Uterus (tissue), 4 donors: Measurements from ENCODE around the gene CST4. TPM values are rescaled to one million over a fixed set of nuclear protein-coding genes. Genes with fewer than 3 reads are reported as not detected.
"Not testable (repeated sequence)": the region's sequence is repeated elsewhere in the genome, so short reads cannot be mapped to it uniquely, and the experiment has no call there.

ENCODE experiments used
- DNase-seq, 2 donors: peaks; one replicate each; pipeline ENCODE4 v3.0.0-alpha.2; 2019 to 2020
- H3K27ac ChIP-seq, 2 donors: fragments of 200-600 bp; sonication (generic); 1 replicate in 1 of 2; 2 replicates in 1 of 2; pipeline ENCODE4 v1.5.1; 2016 to 2018
- H3K27me3 ChIP-seq, 2 donors: fragments of 200-600 bp; sonication (generic); one replicate each; pipeline ENCODE4 v1.5.1; 2018 to 2019; ENCODE audit warnings: control low read depth in 1 of 2
- H3K36me3 ChIP-seq, 2 donors: fragments of 200-600 bp; sonication (generic); one replicate each; pipeline ENCODE4 v1.5.1; 2019; ENCODE audit warnings: control low read depth in 1 of 2
- H3K4me1 ChIP-seq, 2 donors: fragments of 200-600 bp; sonication (generic); one replicate each; pipeline ENCODE4 v1.5.1; 2018 to 2019; ENCODE audit warnings: control low read depth in 1 of 2
- H3K4me3 ChIP-seq, 2 donors: fragments of 200-600 bp; sonication (generic); 1 replicate in 1 of 2; 2 replicates in 1 of 2; pipeline ENCODE4 v1.5.1; 2018 to 2019; ENCODE audit warnings: mild to moderate bottlenecking in 1 of 2
- H3K9me3 ChIP-seq, 2 donors: fragments of 200-600 bp; sonication (generic); one replicate each; pipeline ENCODE4 v1.5.1; 2019; ENCODE audit warnings: control low read depth in 1 of 2
- POLR2A ChIP-seq, 2 donors: fragments of 450-650 bp; IDR thresholded peaks; one replicate each; pipeline ENCODE4 v1.6.1; 2016; ENCODE audit warnings: antibody characterized with exemption in 2 of 2, mild to moderate bottlenecking in 1 of 2, moderate library complexity in 1 of 2
- intact Hi-C: fragments of 100-400 bp; cut with DNase I; formaldehyde crosslinking; loops from one replicate; pipeline ENCODE4 v1.15.1; 2023; ENCODE audit warnings: low total_unique reads
- total RNA-seq, 4 donors: library from RNA; depleted of rRNA in 3 of 4; stranded (reverse); fragments of >200 nt in 3 of 4; gene quantifications; one replicate each; pipeline versions ENCODE4 v1.1.0 to v1.2.4, GENCODE V29; 2014 to 2023
- TF ChIP-seq, protein P1 (sequence below), 4 experiments: fragments of 200-600 bp in 2 of 4; fragments of 450-650 bp in 2 of 4; sonication (generic) in 2 of 4; IDR thresholded peaks; one replicate each; pipeline ENCODE4 v1.5.1; 2016 to 2019; ENCODE audit warnings: antibody characterized with exemption in 4 of 4, mild to moderate bottlenecking in 2 of 4, moderate library complexity in 1 of 4
- donor health status: DM: yes; HTN: yes; CAD: no.

The CST4 gene
- total RNA-seq, 4 donors from 2014 or later, result not detected

DNA sequence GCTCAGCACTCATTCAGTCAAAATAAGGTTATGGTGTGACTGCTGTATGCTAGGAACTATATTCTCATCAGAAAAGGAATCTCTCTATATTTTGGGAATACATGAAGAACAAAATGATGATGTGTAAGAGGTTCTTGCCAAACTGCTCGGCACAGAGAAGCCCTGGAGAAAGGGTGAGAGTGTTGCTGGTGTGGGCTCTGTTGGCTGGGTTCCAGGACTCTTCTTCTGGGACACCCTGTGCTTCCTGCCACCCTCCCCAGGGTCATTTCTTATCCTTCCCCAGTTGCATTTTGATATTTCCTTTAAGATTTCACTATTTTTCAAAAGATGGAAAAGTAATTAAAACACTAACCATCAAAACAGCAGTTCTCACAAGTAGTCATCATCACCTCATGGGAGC, 33.1 kb upstream of the CST4 start:
- no peak overlapping the region for H3K27ac ChIP-seq
- H3K4me1 ChIP-seq, result no peaks in the 10 kb centered on the region
- intact Hi-C loops, result no loop called here
- no peak for DNase-seq
- H3K9me3 ChIP-seq, result no peaks in the 10 kb centered on the region
- no peaks in the 10 kb centered on the region for H3K36me3 ChIP-seq
- H3K4me3 ChIP-seq, result no peak overlapping the region
- TF ChIP-seq, protein P1, sequence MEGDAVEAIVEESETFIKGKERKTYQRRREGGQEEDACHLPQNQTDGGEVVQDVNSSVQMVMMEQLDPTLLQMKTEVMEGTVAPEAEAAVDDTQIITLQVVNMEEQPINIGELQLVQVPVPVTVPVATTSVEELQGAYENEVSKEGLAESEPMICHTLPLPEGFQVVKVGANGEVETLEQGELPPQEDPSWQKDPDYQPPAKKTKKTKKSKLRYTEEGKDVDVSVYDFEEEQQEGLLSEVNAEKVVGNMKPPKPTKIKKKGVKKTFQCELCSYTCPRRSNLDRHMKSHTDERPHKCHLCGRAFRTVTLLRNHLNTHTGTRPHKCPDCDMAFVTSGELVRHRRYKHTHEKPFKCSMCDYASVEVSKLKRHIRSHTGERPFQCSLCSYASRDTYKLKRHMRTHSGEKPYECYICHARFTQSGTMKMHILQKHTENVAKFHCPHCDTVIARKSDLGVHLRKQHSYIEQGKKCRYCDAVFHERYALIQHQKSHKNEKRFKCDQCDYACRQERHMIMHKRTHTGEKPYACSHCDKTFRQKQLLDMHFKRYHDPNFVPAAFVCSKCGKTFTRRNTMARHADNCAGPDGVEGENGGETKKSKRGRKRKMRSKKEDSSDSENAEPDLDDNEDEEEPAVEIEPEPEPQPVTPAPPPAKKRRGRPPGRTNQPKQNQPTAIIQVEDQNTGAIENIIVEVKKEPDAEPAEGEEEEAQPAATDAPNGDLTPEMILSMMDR (IDR thresholded peaks at IDR 0.05), result no peak
- TF ChIP-seq POLR2A (IDR thresholded peaks at IDR 0.05), result no peak
- H3K27me3 ChIP-seq, result no peaks in the 10 kb centered on the region

DNA sequence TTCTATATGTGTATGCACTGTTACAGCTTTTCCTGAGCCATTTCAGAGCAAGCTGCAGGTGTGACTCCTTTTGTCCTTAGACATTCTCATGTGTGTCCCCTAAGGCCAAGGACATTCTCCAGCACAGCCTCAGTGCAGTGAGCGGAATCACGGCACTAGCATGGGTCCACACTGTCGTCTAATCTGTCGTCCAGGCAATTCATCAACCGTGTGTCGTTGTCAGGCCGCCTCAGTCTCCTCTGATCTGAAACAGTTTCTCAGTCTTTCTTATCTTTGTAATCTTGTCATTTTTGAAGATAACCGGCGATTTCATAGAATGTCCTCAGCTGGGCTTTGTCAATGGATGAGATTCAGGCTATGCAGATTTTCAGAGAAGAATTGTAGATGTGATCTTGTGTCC, 30.5 kb upstream of the CST4 start:
- H3K36me3 ChIP-seq, H3K4me1 ChIP-seq, intact Hi-C loops: not testable (repeated sequence)

GRCh38 chr20:23711778-23712177, 22.9 kb upstream of the CST4 start:
- H3K27ac ChIP-seq, H3K36me3 ChIP-seq, H3K4me3 ChIP-seq, DNase-seq, H3K9me3 ChIP-seq, H3K4me1 ChIP-seq, H3K27me3 ChIP-seq, intact Hi-C loops: not testable (repeated sequence)

More for the DNA sequence above, 30.5 kb upstream of the CST4 start:
- not testable (repeated sequence) for DNase-seq, H3K27ac ChIP-seq, H3K4me3 ChIP-seq, H3K9me3 ChIP-seq, H3K27me3 ChIP-seq

DNA sequence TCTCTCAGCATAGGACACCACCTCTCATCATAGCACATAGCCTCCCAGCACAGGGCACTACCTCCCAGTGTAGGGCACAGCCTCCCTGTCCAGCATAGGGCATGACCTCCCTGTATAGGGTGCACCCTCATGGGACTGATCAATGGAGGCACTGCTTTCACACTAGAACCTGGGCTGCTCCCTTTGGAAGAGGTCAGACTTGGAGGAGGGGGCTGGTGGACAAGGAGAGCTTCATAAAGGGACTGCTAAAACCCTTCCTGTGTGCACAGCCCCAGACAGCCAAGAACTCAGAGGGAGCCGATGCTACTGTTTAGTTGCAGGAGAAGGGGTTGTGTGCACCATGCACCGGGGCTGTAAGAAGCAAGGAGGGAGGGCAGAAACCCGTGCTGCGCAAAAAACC, 21.9 kb upstream of the CST4 start:
- Histone ChIP-seq H3K36me3 (no peaks in the 10 kb centered on the region), H3K27ac (no peak overlapping the region), H3K4me3 (no peak overlapping the region), H3K4me1 (no peaks in the 10 kb centered on the region), H3K9me3 (no peaks in the 10 kb centered on the region), H3K27me3 (no peaks in the 10 kb centered on the region)
- DNase-seq, result no peak
- TF ChIP-seq POLR2A (IDR thresholded peaks at IDR 0.05), result no peak
- TF ChIP-seq, protein P1 (IDR thresholded peaks at IDR 0.05), result no peak
- intact Hi-C loops, result no loop called here

GRCh38 chr20:23705895-23706294, 17.1 kb upstream of the CST4 start:
- no peak overlapping the region for H3K4me3 ChIP-seq
- no peaks in the 10 kb centered on the region for H3K36me3 ChIP-seq
- DNase-seq, result no peak
- intact Hi-C loops, result no loop called here
- no peaks in the 10 kb centered on the region for H3K4me1 ChIP-seq
- TF ChIP-seq POLR2A (IDR thresholded peaks at IDR 0.05), result no peak
- TF ChIP-seq, protein P1 (IDR thresholded peaks at IDR 0.05), result no peak
- H3K27me3 ChIP-seq, result no peaks in the 10 kb centered on the region
- H3K9me3 ChIP-seq, result no peaks in the 10 kb centered on the region
- no peak overlapping the region for H3K27ac ChIP-seq

DNA sequence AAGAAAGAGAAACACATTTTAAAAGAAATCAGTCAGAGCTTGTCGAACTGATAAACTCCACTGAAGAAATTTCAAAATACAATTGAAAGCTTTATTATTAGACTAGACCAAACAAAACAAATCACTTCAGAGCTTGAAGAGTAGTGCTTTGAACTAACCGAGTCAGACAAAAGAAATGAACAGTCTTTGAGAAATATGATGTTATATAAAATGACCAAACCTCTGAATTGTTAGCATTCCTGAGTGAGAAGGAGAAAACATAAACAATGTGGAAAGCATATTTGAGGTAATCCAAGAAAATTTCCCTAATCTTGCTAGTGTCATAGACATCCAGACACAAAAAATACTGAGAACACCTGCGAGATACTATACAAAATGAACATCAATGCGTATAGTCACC, 13.2 kb upstream of the CST4 start:
- H3K36me3 ChIP-seq, result no peaks in the 10 kb centered on the region
- no peak for TF ChIP-seq POLR2A (IDR thresholded peaks at IDR 0.05)
- TF ChIP-seq, protein P1 (IDR thresholded peaks at IDR 0.05), result no peak
- DNase-seq, result no peak
- H3K4me3 ChIP-seq, result no peak overlapping the region
- H3K27ac ChIP-seq, result no peak overlapping the region
- no peaks in the 10 kb centered on the region for H3K4me1 ChIP-seq
- no peaks in the 10 kb centered on the region for H3K9me3 ChIP-seq
- intact Hi-C loops, result no loop called here
- no peaks in the 10 kb centered on the region for H3K27me3 ChIP-seq
